ENCODE results near the gene F10. TPM values are rescaled to one million over a fixed set of nuclear protein-coding genes. Genes with fewer than 3 reads are reported as not detected.

F10 gene
- total RNA-seq, 3 donors from 2014 or later (not counting 1 experiment from before 2014, with no cell fraction given), result not detected

GRCh38 chr13:113182046-113182445 is 59.4 kb downstream of the F10 start:
- intact Hi-C loops (cut with micrococcal nuclease), result loop anchor here (10.0 kb wide), 1 partner anchor 693 kb away; no protein-coding TSS in a partner anchor
- H3K36me3 Mint-ChIP-seq, result peaks cover 32% of the 10 kb centered on the region
- 67% methylated on average over 4 of the region's 4 CpGs for WGBS (ENCODE audit: insufficient coverage)
- H3K27ac ChIP-seq (ENCODE audit: low read length), result no peak overlapping the region
- peaks cover 33% of the 10 kb centered on the region for H3K36me3 ChIP-seq (ENCODE audit: control insufficient read depth, insufficient read depth, low read length)
- H3K27me3 ChIP-seq (ENCODE audit: control insufficient read depth, insufficient read depth, low read length), result no peaks in the 10 kb centered on the region
- peak overlapping the region in 1 of 2 donors; percentile 100 for H3K27ac Mint-ChIP-seq
- H3K4me1 ChIP-seq (ENCODE audit: control insufficient read depth, insufficient read depth, low read length), result peaks cover 71% of the 10 kb centered on the region
- H3K4me3 ChIP-seq (ENCODE audit: low read length), result no peak overlapping the region
- TF ChIP-seq, protein P1, sequence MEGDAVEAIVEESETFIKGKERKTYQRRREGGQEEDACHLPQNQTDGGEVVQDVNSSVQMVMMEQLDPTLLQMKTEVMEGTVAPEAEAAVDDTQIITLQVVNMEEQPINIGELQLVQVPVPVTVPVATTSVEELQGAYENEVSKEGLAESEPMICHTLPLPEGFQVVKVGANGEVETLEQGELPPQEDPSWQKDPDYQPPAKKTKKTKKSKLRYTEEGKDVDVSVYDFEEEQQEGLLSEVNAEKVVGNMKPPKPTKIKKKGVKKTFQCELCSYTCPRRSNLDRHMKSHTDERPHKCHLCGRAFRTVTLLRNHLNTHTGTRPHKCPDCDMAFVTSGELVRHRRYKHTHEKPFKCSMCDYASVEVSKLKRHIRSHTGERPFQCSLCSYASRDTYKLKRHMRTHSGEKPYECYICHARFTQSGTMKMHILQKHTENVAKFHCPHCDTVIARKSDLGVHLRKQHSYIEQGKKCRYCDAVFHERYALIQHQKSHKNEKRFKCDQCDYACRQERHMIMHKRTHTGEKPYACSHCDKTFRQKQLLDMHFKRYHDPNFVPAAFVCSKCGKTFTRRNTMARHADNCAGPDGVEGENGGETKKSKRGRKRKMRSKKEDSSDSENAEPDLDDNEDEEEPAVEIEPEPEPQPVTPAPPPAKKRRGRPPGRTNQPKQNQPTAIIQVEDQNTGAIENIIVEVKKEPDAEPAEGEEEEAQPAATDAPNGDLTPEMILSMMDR (IDR thresholded peaks at IDR 0.05), result no peak
- H3K4me1 Mint-ChIP-seq, result peaks cover 39 to 77% of the 10 kb centered on the region in 2 donors
- DNase-seq, result no peak
- H3K27me3 Mint-ChIP-seq (ENCODE audit: low read depth in 2 of 2), result peaks cover 0 to 2% of the 10 kb centered on the region in 2 donors
- no peak for ATAC-seq
- H3K4me3 Mint-ChIP-seq, result no peak overlapping the region
- no peaks in the 10 kb centered on the region for H3K9me3 ChIP-seq (ENCODE audit: control insufficient read depth, insufficient read depth, low read length)
- H3K9me3 Mint-ChIP-seq, result no peaks in the 10 kb centered on the region

DNA sequence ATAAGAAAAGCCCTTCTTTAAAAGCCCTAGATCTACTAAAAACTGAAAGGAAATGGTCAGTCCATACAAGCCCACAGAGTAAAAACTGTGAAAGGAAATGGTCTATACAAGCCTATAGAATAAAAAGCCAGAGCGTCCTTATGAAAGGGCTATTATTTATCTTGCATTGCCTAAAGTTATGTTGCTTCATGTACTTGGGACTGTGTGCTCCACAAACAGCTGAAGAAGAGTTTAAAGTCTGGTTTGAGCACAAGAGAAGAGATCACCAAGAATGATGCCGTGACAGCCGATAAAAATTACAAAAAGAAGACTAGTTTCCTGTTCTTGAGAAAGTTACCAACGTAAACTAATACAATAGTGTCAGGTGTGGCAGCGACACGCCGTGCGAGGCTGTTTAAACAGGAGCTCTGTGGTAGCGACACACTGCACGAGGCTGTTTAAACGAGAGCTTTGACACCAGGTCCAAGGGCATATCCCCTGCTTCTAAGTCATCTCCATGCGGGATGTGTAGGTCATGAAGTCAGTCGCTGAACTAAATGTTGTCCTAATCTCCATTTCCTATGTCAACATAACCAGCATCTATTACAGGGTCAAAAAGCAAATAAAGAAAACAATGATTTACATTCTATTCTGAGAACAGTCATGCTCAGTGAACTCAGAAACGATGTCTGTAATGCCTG is 61.0 kb downstream of the F10 start:
- TF ChIP-seq, protein P1 (IDR thresholded peaks at IDR 0.05), result no peak
- no peak overlapping the region for H3K4me3 ChIP-seq (ENCODE audit: low read length)
- intact Hi-C loops (cut with micrococcal nuclease), result loop anchor here (10.0 kb wide), 1 partner anchor 691 kb away; no protein-coding TSS in a partner anchor
- peak overlapping the region; percentile 1 for H3K27ac ChIP-seq (ENCODE audit: low read length)
- peak overlapping the region in 1 of 2 donors; percentile 100 for H3K27ac Mint-ChIP-seq
- H3K4me3 Mint-ChIP-seq, result peak overlapping the region; percentile 75
- peaks cover 27% of the 10 kb centered on the region for H3K36me3 Mint-ChIP-seq
- ATAC-seq, result no peak
- no peaks in the 10 kb centered on the region for H3K27me3 ChIP-seq (ENCODE audit: control insufficient read depth, insufficient read depth, low read length)
- H3K9me3 ChIP-seq (ENCODE audit: control insufficient read depth, insufficient read depth, low read length), result no peaks in the 10 kb centered on the region
- peak in 1 of 2 donors; percentile 16 for DNase-seq
- H3K36me3 ChIP-seq (ENCODE audit: control insufficient read depth, insufficient read depth, low read length), result peaks cover 30% of the 10 kb centered on the region
- WGBS (ENCODE audit: insufficient coverage), result 76% methylated on average over 14 of the region's 14 CpGs
- peaks cover 61% of the 10 kb centered on the region for H3K4me1 ChIP-seq (ENCODE audit: control insufficient read depth, insufficient read depth, low read length)
- H3K9me3 Mint-ChIP-seq, result no peaks in the 10 kb centered on the region
- H3K27me3 Mint-ChIP-seq (ENCODE audit: low read depth in 2 of 2), result peaks cover 0 to 2% of the 10 kb centered on the region in 2 donors
- peaks cover 50 to 75% of the 10 kb centered on the region in 2 donors for H3K4me1 Mint-ChIP-seq

DNA sequence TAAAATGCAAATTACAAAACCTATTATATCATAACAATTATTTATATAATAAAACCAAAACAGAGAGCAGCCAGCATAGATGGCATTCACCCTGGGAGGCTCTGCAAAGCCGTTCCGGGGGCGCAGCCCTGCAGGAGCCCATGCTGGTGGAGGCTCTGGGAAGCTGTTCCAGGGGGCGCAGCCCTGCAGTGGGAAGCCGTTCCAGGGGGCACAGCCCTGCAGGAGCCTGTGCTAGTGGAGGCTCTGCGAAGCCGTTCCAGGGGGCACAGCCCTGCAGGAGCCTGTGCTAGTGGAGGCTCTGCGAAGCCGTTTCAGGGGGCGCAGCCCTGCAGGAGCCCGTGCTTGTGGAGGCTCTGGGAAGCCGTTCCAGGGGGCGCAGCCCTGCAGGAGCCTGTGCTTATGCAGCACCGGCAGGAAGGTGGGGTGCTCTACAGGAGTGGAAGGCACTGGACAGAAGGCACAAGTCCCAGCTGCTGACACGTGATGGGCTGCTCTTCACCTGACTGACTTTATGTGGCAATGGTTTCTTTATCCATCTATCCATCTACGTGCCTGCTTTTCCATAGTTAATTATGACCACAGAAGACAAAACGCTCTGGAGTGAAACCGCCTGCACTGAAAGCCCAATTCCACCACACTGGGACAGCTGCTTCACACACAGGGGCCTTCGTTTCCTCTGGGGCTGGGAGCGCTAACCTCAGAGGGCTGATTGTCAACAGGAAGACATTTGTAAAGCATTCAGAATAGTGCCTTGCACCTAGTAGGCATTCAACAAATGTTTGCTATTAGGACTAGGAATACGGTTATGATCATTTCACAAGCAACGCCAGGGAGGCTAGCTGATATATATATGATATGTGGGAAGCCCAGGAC is 62.2 kb downstream of the F10 start:
- intact Hi-C loops (cut with micrococcal nuclease), result loop anchor here (5.0 to 10.0 kb wide), 3 partner anchors 33 to 690 kb away; partner anchors contain the start of gene LAMP1
- DNase-seq (peak; percentile 33 to 65), ATAC-seq (peak; percentile 30 to 45 (median 42))
- no peaks in the 10 kb centered on the region for H3K9me3 ChIP-seq (ENCODE audit: control insufficient read depth, insufficient read depth, low read length)
- no peaks in the 10 kb centered on the region for H3K9me3 Mint-ChIP-seq
- peak overlapping the region; percentile 72 to 100 for H3K27ac Mint-ChIP-seq
- H3K4me3 Mint-ChIP-seq, result peak overlapping the region; percentile 90
- TF ChIP-seq, protein P1 (IDR thresholded peaks at IDR 0.05), result no peak
- H3K27me3 Mint-ChIP-seq (ENCODE audit: low read depth in 2 of 2), result peaks cover 0 to 2% of the 10 kb centered on the region in 2 donors
- peaks cover 54% of the 10 kb centered on the region for H3K4me1 ChIP-seq (ENCODE audit: control insufficient read depth, insufficient read depth, low read length)
- H3K27me3 ChIP-seq (ENCODE audit: control insufficient read depth, insufficient read depth, low read length), result no peaks in the 10 kb centered on the region
- peak overlapping the region; percentile 67 for H3K27ac ChIP-seq (ENCODE audit: low read length)
- H3K4me1 Mint-ChIP-seq, result peaks cover 57 to 70% of the 10 kb centered on the region in 2 donors
- peaks cover 24% of the 10 kb centered on the region for H3K36me3 ChIP-seq (ENCODE audit: control insufficient read depth, insufficient read depth, low read length)
- peak overlapping the region; percentile 5 for H3K4me3 ChIP-seq (ENCODE audit: low read length)
- WGBS (ENCODE audit: insufficient coverage), result 50% methylated on average over 22 of the region's 22 CpGs
- H3K36me3 Mint-ChIP-seq, result peaks cover 31% of the 10 kb centered on the region
